WERI-Rb-1 (cell line): ENCODE measurements around the gene LRRC75A.

Source experiments
- DNase-seq: peaks from one replicate; pipeline ENCODE4 v3.0.0-alpha.2; 2020
- H3K27ac ChIP-seq: fragments of 250-450 bp; sonication (Bioruptor Pico); 2 replicates; pipeline ENCODE4 v1.5.1; 2020; ENCODE audit warnings: mild to moderate bottlenecking, moderate library complexity
- H3K27me3 ChIP-seq: fragments of 250-450 bp; sonication (Bioruptor Pico); 2 replicates; pipeline ENCODE4 v1.5.1; 2021; ENCODE audit warnings: mild to moderate bottlenecking, low read depth, moderate library complexity; ENCODE audit not compliant: insufficient read depth, severe bottlenecking
- H3K36me3 ChIP-seq: fragments of 250-450 bp; sonication (Bioruptor Pico); 2 replicates; pipeline ENCODE4 v1.5.1; 2020; ENCODE audit warnings: mild to moderate bottlenecking, moderate library complexity
- H3K4me3 ChIP-seq: 2 replicates; pipeline ENCODE4 v1.5.1; 2011; ENCODE audit warnings: low read depth, mild to moderate bottlenecking, control low read depth, low read length
- H3K9me3 ChIP-seq: fragments of 250-450 bp; sonication (Bioruptor Pico); 2 replicates; pipeline ENCODE4 v1.5.1; 2021; ENCODE audit warnings: mild to moderate bottlenecking, moderate library complexity; ENCODE audit not compliant: severe bottlenecking
- CTCF ChIP-seq: IDR thresholded peaks from 2 replicates; pipeline ENCODE4 v1.5.1; 2011; ENCODE audit warnings: low read depth, mild to moderate bottlenecking, control low read depth, inconsistent platforms, low read length

Gene LRRC75A

GRCh38 chr17:16435925-16436886 lies 55.8 kb downstream of the LRRC75A start:
- TF ChIP-seq CTCF: no peak
- DNase-seq: no peak
- H3K4me3 ChIP-seq: no peak overlapping the region
- no peaks in the 10 kb centered on the region for H3K9me3 ChIP-seq
- no peaks in the 10 kb centered on the region for H3K27me3 ChIP-seq
- H3K27ac ChIP-seq: no peak overlapping the region
- peaks cover 23% of the 10 kb centered on the region for H3K36me3 ChIP-seq

- no peak for TF ChIP-seq CTCF
- Histone ChIP-seq H3K36me3 (peaks cover 8% of the 10 kb centered on the region), H3K9me3 (no peaks in the 10 kb centered on the region), H3K27me3 (no peaks in the 10 kb centered on the region), H3K27ac (no peak overlapping the region), H3K4me3 (no peak overlapping the region)
- no peak for DNase-seq
Observed at GRCh38 chr17:16434662-16435061, 57.3 kb downstream of the LRRC75A start.

GRCh38 chr17:16433514-16433913 lies 58.5 kb downstream of the LRRC75A start:
- Histone ChIP-seq H3K4me3 (no peak overlapping the region), H3K36me3 (peaks cover under 1% of the 10 kb centered on the region; the same call in 1 of the 2 replicates), H3K9me3 (no peaks in the 10 kb centered on the region), H3K27me3 (no peaks in the 10 kb centered on the region), H3K27ac (no peak overlapping the region)
- DNase-seq: no peak
- TF ChIP-seq CTCF: no peak

- Histone ChIP-seq H3K4me3 (no peak overlapping the region), H3K27ac (no peak overlapping the region), H3K36me3 (peaks cover 4% of the 10 kb centered on the region; the same call in 1 of the 2 replicates), H3K27me3 (no peaks in the 10 kb centered on the region), H3K9me3 (no peaks in the 10 kb centered on the region)
- no peak for DNase-seq
- no peak for TF ChIP-seq CTCF
Observed at GRCh38 chr17:16432017-16432416, 60.0 kb downstream of the LRRC75A start.

- no peak for TF ChIP-seq CTCF
- Histone ChIP-seq H3K4me3 (no peak overlapping the region), H3K9me3 (no peaks in the 10 kb centered on the region), H3K27ac (no peak overlapping the region), H3K27me3 (no peaks in the 10 kb centered on the region), H3K36me3 (peaks cover 4% of the 10 kb centered on the region)
- no peak for DNase-seq
Observed at GRCh38 chr17:16430650-16431049, 61.3 kb downstream of the LRRC75A start.

GRCh38 chr17:16429083-16429482 lies 62.9 kb downstream of the LRRC75A start:
- no peak overlapping the region for H3K4me3 ChIP-seq
- DNase-seq: no peak
- no peaks in the 10 kb centered on the region for H3K27me3 ChIP-seq
- no peak for TF ChIP-seq CTCF
- peaks cover 4% of the 10 kb centered on the region for H3K36me3 ChIP-seq
- H3K9me3 ChIP-seq: no peaks in the 10 kb centered on the region
- no peak overlapping the region for H3K27ac ChIP-seq
